Right ventricle myocardium superior (tissue), 1 donor: ENCODE measurements around the gene MT1HL1. TPM values are rescaled to one million over a fixed set of nuclear protein-coding genes. Genes with fewer than 3 reads are reported as not detected.

Experiments used
- ATAC-seq: fragments of 200-7000 bp; cut with Tn5 transposase; one replicate; pipeline ENCODE4 v1.9.1; 2020; ENCODE audit warnings: mild to moderate bottlenecking; ENCODE audit not compliant: poor library complexity
- DNase-seq: peaks from one replicate; pipeline ENCODE4 v3.0.0-alpha.2; 2020
- intact Hi-C: fragments of 100-400 bp; cut with DNase I; formaldehyde crosslinking; loops from one replicate; pipeline ENCODE4 v1.11.2; 2022
- long read RNA-seq: library from polyadenylated mRNA; unstranded; transcript quantifications from one replicate; pipeline ENCODE4 v2.0.0, GENCODE V29; 2021
- total RNA-seq: library from RNA; stranded (reverse); fragmentation: NEBNext Ultra II Directional; extraction: Animal tissue kit (Norgen Biotek cat#: 25700); gene quantifications from one replicate; pipeline ENCODE4 v1.2.1, GENCODE V29; 2021
- donor health status: DM: no; HTN: yes; CAD: no; lungs with severe emphysema.

Gene MT1HL1
- total RNA-seq, result not detected
- long read RNA-seq, result 0 reads

DNA sequence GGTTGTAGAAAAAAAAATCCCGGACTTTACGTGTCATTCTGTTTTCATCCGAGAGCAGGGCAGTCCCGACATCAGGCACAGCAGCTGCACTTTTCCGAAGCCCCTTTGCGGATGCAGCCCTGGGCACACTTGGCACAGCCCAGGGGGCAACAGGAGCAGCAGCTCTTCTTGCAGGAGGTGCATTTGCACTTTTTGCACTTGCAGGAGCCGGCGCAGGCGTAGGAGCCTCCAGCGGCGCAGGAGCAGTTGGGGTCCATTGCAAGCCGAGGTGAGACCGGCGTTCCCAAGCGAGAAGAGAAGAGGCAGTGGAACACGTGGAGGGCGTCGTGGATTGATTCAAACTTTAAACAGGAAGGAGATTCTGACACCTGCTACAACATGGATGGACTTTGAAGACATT lies at the start of gene MT1HL1:
MT1HL1 (minus strand) TSS at position 326 of the 400 bp plus-strand sequence; CDS start at position 257, 69 bp downstream.
- ATAC-seq (no peak), DNase-seq (no peak)
- intact Hi-C loops, result no loop called here

DNA sequence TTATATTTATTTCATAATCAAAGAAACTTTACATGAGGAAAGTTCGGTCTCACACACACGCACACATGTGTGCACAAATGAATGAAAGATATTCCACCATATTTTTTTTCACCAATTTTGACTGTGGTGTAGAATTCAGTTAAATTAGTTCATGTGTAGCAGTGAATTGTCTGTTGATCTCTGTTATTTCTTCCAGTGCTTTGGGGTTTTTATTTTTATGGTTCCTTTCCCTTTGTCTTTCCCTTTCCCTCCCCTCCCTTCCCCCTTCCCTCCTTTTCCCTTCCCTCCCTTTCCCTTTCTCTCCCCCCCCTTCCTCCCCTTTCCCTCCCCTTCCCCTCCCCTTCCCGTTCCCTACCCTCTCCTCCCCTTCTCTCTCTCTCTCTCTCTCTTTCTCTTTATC lies 46.7 kb upstream of the MT1HL1 start:
- intact Hi-C loops, result no loop called here
- DNase-seq (no peak), ATAC-seq (no peak)

DNA sequence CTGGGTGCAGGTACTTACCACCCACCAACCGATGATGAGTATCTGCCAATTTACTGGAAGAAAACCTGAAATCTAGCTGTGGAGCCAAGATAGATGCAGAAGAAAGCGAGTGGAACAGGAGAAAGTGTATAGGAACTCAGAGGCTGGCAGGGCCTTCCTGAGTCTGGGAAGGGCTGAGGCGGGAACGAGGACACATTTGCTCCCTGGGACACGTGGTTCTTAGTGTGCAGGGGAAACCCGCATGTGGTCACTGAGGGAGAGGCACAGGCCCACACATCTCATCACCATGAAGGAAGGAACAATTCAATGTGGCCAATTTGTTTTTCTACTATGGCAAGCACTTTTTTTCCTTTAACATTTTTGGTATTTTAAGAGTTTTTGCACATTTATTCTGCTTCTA lies 45.9 kb upstream of the MT1HL1 start:
- peak; percentile 26 for ATAC-seq
- DNase-seq, result no peak
- intact Hi-C loops, result no loop called here

DNA sequence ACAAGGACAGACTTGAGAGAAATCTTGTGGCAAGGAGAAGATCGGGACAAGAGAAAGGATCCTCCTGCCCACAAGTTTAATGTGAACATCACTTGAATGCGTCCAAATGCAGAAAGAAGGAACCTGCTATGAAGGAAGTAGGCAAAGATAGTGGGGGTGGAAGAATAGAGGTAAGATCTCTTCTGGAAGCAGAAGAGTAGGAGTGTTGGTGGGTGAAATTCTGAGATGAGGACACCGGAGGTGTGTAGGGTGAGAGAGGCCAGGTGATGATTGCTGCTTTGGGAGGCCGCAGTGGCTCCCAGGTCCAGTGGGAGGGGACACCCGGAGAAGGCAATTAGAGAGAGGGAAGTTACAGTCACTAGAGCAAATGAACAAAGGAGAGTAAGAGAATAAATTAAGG lies 44.6 kb upstream of the MT1HL1 start:
- ATAC-seq (no peak), DNase-seq (no peak)
- intact Hi-C loops, result loop anchor here (10.0 kb wide), 1 partner anchor 154 kb away; no protein-coding TSS in a partner anchor

DNA sequence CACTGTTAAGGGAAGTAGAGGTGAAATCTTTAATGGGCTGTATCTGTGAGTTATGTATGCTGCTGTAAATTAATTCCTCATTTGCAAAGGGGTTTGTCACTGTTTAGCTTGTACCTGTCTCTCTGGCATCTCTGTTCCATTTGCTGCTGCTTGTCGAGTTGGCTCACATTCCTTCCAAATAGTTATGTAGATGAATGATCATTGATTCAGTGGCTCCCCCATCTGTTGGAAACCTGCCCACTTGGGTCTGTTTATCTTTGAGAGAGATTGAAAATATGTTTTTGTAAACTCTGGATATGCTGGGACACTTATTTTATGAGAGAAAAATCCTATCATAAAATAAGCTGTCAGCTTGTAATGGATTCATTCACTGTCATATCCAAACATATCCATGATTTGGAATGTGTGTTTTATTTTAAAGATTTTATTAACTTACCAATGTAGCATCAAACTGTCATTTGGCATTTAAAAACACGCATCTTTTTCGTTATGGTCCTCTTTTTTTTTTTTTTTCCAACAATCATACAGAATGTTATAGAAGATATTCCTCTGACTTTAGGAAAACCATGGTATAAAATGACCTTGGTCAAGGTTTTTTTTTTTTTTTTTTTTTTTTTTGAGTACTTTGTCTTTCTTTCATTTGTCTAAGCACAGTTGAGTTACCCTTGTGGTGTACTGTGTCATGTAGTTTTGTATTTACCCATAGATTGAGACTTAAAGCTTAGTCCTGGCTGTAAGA lies 41.2 kb upstream of the MT1HL1 start:
- intact Hi-C loops, result loop anchor here (10.0 kb wide), 1 partner anchor 151 kb away; no protein-coding TSS in a partner anchor

DNA sequence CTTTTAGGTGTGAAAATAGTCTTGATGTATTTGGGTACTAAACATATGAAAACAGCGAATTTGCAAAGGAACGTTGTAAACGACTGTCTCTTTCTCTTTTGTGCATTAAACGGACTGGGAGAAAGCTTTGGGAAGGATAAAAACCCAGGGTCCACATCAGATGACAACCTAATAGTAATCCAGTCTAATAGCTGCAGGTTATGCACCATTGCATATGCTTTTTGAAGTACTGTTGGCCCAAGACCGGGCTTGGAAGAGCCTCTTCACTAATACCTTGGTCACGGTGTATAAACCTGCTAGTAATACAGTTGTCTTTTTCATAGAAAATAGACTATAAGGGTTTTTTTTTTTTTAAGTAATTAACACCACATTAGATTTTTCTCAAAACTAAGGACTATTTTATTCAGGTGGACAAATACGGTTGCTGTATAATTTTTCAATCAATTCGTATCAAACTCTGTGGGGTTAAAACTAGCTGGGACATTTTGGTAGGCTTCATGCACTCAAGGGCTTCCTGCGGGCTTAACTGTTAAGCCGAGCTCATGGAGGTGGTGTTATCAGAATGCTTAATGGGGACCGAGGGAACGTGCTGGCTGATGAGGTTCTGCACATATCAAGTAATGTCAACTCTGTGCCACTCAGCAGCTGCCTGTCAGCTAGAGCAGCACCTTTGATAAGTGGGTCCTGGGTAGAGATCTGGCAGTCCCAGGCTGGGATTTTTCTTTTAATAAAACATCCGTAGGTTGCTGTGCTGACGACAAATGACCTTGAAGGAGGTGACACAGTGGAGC lies 39.8 kb upstream of the MT1HL1 start:
- DNase-seq, result peak; percentile 64
- intact Hi-C loops, result loop anchor here (10.0 kb wide), 1 partner anchor 149 kb away; no protein-coding TSS in a partner anchor
- peak; percentile 69 for ATAC-seq

More for the DNA sequence above, 41.2 kb upstream of the MT1HL1 start:
- DNase-seq (no peak), ATAC-seq (no peak)

DNA sequence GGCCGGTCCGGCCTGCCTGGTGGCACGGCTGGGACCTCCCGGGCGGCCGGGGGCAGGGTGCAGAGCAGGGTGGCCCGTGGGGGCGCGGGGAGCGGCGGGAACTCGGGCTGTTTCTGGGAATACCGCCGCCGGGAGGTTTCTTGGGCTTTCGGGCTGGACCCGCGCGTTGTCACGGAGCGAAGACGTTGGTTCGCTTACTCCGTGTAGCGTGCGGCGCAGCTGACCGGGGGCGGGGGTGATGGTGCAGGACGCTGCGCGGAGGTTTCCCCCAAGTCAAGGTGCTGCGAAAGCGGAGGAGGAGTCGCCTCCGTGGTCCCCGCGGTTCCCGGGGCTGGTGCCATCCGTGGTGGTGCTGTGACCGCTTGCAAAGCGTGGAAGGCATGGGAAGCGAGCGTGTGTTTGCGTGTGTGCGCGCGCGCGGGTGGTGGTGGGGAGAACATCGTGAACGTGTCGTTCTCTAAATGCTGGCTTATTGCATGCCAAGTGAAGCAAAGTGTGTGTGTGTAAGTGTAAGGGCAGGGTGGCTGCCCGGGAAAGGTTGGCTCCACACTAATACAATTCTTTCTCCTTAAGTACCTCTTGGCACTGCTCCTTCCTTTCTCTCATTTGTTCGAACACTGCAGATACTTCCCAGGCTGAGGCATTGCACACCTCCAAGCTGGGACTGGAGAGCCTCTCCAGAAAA lies 38.8 kb upstream of the MT1HL1 start:
- DNase-seq (peak; percentile 71), ATAC-seq (peak; percentile 53)
- intact Hi-C loops, result loop anchor here (10.0 kb wide), 1 partner anchor 148 kb away; no protein-coding TSS in a partner anchor

DNA sequence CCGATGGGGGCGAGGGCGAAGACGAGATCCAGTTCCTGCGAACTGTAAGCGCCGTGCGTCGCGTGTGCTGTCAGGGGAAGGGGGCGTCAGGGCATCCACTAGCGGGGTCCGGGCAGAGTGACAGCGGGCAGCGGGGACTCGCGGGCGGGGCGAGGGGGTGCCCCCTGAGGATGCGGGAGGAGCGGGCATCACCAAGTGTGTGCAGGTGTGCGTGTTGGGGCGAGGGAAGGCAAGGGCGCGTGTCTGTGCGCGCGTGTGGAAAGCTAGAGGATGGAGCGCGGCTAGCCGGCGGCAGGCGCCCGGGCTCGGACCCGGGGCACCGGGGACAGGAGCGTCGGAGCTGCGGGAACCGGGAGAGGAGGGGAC lies 38.3 kb upstream of the MT1HL1 start:
- intact Hi-C loops, result loop anchor here (10.0 kb wide), 1 partner anchor 148 kb away; no protein-coding TSS in a partner anchor
- no peak for DNase-seq

DNA sequence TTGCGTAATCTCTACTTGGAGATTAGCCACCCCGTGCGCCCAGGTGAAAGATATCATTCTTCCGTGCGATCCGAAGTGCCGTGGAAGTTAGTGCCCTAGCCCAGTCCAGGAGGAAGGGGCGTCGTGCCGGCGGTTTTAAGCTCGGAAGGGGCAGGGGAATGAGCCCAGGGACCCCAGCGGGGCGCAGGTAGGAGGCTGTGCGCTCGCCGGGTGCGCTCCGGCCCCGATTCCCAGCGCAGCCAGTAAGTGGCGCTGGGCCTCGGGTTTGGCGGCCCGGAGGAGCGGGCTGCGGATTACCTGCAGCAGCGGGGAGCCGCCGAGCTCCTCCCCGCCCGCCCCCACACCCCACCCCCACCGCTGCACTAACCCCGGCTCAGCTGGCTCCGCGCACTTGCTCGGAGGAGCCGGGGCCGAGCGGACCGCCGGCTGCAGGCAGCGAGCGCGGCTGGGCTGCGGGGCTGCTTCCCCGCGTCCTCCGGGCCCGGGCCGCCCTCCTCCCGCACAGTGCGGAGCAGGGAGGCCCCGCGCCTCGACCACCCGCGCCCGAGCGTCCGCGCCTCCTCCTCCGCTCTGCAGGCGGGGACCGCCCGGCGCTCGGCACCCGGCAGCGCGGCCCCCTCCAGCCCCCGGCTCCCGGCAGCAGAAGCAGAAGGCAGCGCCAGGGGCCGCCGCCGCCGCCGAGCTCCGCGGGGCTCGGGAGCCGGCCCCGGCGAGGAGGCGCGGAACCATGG lies 37.7 kb upstream of the MT1HL1 start, which contains the start of gene RYR2:
RYR2 (plus strand) TSS at position 390 of the 731 bp plus-strand sequence; CDS start at position 728, 338 bp downstream.
- intact Hi-C loops, result loop anchor here (10.0 kb wide), 1 partner anchor 147 kb away; no protein-coding TSS in a partner anchor
- DNase-seq (peak; percentile 62), ATAC-seq (peak; percentile 58)

More for the DNA sequence above, 38.3 kb upstream of the MT1HL1 start:
- no peak for ATAC-seq

DNA sequence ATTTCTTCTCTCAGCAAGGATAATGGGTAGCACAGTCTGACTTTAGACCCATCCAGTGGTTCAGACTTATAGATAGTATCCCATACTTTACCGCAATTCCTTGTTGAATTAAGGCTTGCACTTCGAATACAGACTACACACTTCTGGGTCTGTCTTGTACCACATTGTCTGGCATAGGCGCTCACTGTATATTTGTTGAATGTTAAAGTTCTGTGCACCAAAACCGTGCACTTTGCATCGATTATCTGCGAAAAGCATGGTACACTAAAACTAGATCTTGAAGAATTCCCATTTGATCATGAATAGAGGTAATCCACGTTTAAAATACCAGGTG lies 37.2 kb upstream of the MT1HL1 start:
- intact Hi-C loops, result loop anchor here (10.0 kb wide), 1 partner anchor 147 kb away; no protein-coding TSS in a partner anchor
- peak; percentile 9 for ATAC-seq
- DNase-seq, result no peak

DNA sequence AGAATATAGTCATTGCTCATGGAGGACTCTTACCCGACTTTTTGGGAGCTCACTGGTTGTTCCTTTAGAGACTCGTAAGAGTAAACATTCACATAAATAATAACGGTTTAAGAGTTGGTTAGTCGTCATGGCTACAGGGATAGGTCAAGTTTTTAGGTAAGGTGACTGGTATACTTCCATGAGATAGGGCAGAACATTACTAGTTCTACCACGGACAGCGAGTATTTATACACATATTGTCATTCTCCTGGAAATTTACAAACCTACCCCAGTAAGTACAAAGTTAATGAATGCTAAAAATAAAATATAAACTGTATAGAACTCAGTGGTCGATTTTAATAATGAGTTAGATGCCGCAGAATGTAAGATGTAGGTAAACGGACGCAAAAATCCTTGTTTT lies 36.6 kb upstream of the MT1HL1 start:
- ATAC-seq (no peak), DNase-seq (no peak)
- intact Hi-C loops, result loop anchor here (10.0 kb wide), 1 partner anchor 146 kb away; no protein-coding TSS in a partner anchor

DNA sequence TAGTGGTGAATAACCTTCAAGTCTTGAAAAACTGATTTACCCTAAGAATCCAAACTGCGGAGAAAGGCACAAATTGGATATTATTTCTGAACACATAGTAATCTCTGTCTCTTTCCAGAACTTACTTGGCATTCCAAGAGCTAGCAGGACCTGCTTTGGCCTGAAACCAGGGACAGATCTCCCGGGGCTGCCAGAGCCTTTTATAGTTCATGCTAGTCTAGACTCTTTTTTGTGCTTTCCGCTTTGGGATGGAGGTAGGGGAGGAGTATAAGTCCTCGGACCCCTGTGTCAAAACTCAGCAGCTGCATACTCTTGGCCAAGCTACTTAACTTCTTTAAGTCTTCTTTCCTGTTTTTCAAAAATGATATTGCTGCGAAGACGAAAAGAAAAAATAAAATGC lies 34.0 kb upstream of the MT1HL1 start:
- intact Hi-C loops, result no loop called here
- DNase-seq (no peak), ATAC-seq (no peak)

DNA sequence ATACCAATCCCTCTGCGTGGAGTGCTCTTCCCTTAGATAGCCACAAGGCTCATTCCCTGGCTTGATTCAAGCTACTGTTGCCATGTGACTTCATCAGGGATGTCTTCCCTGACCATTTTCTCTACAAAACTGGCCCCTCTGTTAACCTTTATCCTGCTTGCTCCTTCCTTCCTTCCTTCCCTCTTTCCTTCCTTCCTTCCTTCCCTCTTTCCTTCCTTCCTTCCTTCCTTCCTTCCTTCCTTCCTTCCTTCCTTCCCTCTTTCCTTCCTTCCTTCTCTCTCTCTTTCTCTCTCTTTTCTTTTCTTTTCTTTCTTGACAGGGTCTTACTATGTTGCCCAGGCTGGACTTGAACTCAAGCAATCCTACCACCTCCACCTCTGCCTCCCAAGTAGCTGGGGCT lies 31.5 kb upstream of the MT1HL1 start:
- DNase-seq, result no peak
- intact Hi-C loops, result no loop called here
- no peak for ATAC-seq

DNA sequence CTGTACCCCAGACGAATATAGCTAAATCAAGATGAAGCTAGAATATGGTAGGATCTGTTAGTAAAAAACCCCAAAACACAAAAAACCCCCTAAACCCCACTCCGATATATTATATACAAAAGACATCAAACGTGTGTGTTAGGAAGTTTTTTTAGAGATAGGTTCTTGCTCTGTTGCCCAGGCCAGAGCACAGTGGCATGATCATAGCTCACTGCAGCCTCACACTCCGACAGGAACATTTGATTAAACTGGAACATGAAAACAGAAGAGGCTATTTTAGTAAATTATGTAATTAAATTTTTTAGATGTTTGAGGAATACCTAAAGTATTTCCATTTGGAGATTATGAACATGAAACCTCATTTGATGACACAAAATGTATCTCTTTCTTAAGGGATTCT lies 29.6 kb upstream of the MT1HL1 start:
- intact Hi-C loops, result no loop called here
- DNase-seq, result no peak
- ATAC-seq, result no peak

DNA sequence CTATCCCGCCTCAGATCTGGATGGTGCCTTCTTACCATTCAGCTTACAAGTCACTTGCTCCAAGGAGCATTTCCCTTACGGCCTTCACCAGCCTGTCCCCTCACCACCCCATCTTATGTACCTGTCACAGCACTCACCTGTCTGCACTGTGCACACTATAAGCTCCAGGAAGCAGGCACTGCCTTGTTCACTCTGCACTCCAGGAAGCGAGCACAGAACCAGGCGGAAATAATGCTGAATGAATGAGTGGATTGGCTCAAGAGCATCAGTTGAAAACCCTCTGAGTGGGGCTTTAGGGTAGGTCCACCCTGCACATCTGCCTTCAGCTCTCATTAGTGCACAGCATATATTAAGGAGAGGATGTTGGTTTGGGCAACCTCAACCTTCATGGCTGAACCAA lies 28.8 kb upstream of the MT1HL1 start:
- ATAC-seq (no peak), DNase-seq (no peak)
- intact Hi-C loops, result no loop called here

DNA sequence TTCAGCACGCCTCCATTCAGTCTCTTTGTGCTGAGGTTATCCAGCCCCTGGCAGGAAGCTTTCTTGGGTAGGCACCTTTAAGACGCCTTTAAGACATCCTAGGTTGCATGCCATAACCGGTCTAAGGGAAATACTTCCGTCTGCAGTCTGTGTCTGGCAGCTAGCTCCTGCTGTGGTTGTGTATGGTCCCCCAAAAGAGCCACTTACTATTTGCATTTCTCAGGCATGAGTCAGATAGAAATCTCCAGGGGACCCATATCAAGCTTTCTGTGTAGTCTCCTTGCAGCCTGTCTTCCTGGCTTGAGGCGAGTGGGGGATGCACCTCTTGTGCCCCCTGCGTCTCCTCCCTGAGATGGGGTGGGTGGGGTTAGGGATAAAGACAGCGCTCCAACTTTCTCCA lies 27.8 kb upstream of the MT1HL1 start:
- intact Hi-C loops, result no loop called here
- ATAC-seq, result peak; percentile 16
- DNase-seq, result no peak

DNA sequence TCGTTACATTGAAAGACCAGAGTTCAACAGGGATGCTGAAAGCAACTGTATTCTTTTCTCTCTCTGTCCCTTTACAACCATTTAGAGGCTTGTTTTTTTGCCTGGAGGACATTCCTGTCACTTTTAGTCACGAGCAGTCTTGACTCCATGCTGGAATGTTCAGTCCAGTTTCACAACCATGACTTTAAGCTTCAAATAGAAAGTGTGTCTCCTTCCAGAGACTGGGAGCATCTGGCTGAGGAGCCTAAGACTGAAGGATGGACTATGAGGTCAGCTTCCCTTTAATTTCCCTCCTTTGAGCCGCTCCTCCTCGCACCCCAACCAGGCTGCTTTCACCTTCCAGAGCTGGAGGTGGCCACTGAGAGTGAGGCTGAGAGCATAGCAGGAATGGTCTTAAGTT lies 27.2 kb upstream of the MT1HL1 start:
- peak; percentile 77 for ATAC-seq
- intact Hi-C loops, result no loop called here

DNA sequence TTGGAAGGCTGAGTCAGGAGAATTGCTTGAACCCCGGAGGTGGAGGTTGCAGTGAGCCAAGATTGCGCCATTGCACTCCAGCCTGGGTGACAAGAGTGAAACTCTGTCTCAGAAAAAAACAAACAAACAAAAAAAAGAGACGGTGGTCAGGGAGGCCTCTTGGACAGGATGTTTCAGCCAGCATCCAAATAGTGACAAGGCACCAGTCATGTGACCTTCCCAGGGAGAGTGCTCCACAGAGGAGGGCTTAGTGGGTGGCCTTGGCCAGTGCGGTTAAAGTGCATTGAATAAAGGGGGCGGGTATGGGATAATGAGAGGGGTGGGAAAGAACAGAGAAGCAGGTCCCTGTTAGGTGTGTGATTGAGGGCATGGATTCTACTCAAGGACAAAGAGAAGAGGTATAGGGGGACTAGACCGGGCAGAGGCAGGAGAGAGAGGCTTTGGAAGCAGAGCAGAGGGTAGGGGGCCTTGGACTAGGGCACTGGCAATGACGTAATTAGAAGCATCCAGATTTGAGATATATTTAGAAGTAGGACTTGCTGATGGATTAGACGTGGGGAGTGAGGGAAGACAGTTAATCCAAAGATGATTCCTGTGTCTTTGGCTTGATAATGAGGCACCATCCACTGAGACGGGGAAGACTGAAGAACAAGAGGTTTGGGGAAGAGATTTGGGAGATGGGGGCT lies 25.8 kb upstream of the MT1HL1 start:
- no peak for DNase-seq
- intact Hi-C loops, result no loop called here
- ATAC-seq, result no peak

More for the DNA sequence above, 27.2 kb upstream of the MT1HL1 start:
- DNase-seq, result no peak
